ENCODE data around the gene TAF1.

- no peak for TF ChIP-seq CTCF (IDR thresholded peaks at IDR 0.05; ENCODE audit: insufficient read depth, low read length, poor library complexity, severe bottlenecking)
- no peak for TF ChIP-seq EZH2phosphoT487 (conservative IDR thresholded peaks at IDR 0.05; ENCODE audit: low read length)
These were observed 98.8 kb downstream of the TAF1 start for GRCh38 chrX:71464968-71465367.
